Stimulated activated CD4-positive, alpha-beta T cell treated with anti-CD3 and anti-CD28 coated beads, Interleukin-2, amount 100 ng/mL, for 4 hours (primary cell): ENCODE measurements around the gene CD96.

Source experiments
- DNase-seq: peaks from one replicate; pipeline ENCODE4 v3.0.0-alpha.2; 2020; ENCODE audit warnings: low read depth

The CD96 gene

GRCh38 chr3:111566844-111567243 lies 24.8 kb downstream of the CD96 start:
- no peak for DNase-seq

GRCh38 chr3:111568355-111568754 lies 26.4 kb downstream of the CD96 start:
- DNase-seq: no peak

- DNase-seq: no peak
Measured at GRCh38 chr3:111568911-111569310, 26.9 kb downstream of the CD96 start.

- DNase-seq: no peak
Measured at GRCh38 chr3:111570404-111571030, 28.5 kb downstream of the CD96 start.

DNA sequence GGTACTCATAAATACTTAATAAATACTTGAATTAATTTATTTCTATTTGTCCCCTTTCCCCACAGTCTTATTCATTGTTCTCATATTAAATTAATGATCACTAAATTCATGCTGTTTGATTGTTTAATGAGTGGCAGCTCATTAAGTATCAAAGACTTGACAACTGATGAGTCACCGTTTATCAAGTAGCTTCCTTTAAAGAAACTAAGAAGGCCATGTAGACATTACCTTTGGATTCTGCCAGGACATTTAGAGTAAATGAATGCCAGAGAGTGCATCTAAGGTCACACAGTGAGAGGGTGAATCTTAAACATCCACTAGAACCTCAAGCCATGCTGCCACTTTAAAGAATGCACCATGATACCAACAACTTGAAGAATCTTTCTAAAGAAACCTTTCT lies 29.3 kb downstream of the CD96 start:
- DNase-seq: no peak

DNA sequence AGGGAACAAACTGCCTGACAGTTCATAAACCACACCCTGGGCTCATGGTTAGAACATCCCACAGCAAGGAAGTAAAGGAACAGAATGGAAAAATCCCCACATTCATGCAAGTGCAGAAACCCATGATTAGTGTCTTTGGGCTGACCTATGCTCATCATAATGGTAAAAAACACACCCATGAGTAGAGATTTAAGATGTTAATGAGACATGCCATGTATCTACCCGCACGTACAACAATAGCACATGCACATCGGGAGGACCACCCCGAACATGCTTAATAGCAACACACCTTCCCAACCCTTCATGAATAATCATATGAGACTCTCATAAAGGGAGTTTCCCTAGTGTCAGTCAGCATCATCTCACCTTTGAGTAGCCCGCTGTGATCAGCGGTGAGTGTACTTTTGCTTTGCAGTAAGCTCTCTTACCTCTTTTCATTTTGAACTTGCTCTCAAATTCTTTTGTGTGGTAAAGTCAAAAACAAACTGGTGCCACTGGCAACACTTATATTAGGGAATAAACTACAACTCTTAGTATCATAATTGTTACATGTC lies 30.0 kb downstream of the CD96 start:
- DNase-seq: no peak

DNA sequence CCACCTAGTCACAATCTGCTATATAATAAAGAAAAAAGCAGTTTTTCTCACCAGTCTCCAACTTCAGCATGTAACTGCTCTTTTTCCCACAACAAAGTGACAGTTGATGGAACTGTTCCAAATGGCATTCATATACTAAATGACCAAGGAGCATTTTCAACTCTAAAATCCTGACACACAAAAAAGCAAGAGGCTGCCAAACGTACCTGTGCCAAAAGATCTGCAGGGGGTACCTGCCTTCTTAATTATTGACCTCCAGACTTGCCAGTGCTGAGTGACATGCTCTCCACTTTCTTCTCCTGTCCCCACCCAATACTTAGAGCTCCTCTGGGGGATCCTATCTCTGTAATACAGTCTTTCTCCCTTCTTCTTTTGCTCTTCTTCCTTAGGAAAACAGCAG lies 35.1 kb downstream of the CD96 start:
- DNase-seq: no peak

- DNase-seq: no peak
Measured at GRCh38 chr3:111577798-111578685, 36.0 kb downstream of the CD96 start.

DNA sequence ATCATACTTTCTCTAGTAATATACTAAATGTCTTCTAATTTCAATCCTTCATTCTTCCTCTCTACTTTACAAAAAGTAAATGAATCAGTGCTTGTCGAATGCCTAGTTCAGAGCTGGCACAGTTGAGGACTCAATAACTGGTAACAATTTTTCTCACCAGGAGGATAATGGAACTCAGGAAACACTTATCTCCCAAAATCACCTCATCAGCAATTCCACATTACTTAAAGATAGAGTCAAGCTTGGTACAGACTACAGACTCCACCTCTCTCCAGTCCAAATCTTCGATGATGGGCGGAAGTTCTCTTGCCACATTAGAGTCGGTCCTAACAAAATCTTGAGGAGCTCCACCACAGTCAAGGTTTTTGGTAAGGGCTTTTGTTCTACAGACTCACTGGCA lies 36.9 kb downstream of the CD96 start:
- DNase-seq: no peak

DNA sequence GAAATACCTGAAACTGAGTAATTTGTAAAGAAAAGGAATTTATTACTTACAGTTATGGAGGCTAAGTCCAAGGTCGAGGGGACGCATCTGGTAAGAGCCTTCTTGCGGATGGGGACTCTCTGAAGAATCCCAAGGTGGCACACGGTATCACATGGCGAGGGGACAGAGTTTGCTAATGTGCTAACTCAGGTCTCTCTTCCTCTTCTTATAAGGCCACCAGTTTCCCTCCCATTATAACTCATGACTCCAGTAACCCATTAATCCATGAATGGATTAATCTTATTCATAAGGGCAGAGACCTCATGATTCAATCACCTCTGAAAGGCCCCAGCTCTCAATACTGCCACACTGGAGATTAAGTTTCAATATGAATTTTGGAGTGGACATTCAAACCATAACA lies 37.5 kb downstream of the CD96 start:
- DNase-seq: no peak

DNA sequence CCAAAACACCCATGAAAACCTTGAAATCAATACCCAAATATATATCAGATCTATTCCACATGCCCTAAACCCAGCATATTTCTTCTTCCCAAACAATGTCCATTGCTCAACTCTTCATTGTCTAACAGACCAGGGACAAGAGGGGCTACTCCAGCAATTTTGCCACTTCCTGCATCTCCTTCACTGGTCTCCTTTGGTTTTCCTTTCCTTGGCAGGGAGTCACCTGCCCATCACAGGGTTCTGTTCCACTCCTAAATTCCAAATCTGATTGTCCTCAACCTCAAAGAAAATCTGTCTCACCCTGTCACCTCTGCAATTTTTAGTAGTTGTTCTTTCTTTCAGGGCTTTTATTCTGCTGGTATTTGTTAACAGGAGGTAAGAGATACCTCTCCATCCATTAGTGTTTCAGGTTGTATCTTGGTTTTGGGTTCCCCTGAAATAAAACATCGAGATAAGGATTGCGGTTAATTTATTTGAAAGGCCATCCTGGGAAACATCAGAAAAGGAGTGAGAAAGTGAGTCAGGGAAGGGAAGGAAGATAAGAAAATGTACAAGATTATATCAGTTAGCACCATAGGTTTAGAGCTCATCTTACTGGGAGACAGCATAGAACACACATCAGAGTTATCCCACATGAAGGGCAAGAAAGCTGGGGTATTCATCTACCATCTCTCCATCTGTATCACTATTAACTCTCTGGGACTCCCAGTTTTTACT lies 39.6 kb downstream of the CD96 start:
- no peak for DNase-seq

DNA sequence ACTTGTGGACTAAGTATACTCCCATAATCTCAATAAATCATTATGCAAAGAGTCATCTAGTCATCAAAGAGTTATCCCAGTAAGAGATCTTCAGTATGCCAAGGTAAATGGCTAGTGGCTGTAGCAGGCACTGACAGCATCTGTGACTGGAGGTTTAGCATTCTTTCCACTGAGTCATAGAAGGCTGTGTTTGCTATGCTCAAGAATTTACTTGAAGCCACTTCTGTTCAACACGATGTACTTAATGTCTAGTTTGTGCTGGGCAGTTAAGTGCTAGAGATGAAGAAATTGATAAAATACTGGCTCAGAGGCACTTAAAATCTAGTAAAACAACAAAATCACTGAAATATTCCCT lies 40.1 kb downstream of the CD96 start:
- no peak for DNase-seq

DNA sequence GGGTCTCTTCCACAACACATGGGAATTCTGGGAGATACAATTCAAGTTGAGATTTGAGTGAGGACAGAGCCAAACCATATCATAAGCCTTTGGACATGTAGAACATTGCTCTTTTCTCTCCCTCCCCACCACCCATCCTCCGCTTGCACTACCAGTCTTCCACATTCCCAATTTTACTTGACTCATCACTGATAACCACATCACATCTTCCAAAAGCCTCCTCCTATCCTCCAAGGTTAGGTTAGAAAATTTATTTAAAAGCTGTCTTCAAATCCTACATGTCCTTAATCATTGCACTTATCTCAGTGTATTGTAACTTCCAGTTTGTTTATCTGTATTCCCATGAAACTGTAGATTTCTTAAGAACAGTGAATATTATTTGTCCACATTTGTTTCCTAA lies 42.7 kb downstream of the CD96 start:
- DNase-seq: no peak

- no peak for DNase-seq
Measured at GRCh38 chr3:111585217-111585616, 43.2 kb downstream of the CD96 start.

- DNase-seq: no peak
Measured at GRCh38 chr3:111588527-111588926, 46.5 kb downstream of the CD96 start.

DNA sequence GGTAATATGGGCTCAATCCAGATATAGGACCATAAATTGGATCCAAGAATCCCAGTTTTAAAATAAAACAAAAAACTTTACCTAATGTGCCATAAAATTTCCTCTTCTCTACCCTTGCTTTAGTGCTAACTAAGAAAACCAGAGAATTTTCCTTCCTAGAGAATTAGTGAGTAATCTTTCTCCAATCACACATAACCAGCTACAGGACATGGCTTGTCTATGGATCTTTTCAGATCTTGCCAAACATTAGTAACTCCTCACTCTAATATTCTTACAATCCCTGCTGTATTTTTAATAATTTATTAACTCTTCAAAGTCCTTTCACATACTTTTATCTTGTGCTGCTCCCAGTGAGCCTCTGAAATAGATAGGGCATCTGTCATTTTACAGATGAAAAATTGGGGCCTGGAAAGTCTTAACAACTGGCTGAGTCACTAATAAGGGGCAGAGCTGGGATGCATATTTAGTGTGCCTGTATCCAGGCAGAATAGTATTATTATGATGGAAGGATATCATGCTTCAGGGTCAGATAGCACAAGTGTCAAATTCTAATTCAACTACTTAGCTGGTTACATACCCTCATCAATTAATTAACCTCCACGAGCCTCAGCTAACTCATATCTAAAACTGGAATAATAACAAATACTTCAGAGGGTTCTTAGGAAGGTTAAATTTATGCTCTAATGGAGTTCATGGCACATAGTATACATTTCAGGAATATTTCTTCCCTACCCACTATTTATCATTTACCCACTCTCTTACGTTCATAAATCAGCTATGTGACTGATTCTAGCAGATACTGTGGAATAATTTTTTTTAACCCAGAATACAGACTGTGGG lies 47.5 kb downstream of the CD96 start:
- DNase-seq: no peak

- DNase-seq: no peak
Measured at GRCh38 chr3:111590143-111590491, 48.1 kb downstream of the CD96 start.

GRCh38 chr3:111591555-111591954 lies 49.6 kb downstream of the CD96 start:
- DNase-seq: no peak

GRCh38 chr3:111592143-111592542 lies 50.1 kb downstream of the CD96 start:
- no peak for DNase-seq

GRCh38 chr3:111592936-111593335 lies 50.9 kb downstream of the CD96 start:
- no peak for DNase-seq

- no peak for DNase-seq
Measured at GRCh38 chr3:111593666-111594065, 51.7 kb downstream of the CD96 start.

DNA sequence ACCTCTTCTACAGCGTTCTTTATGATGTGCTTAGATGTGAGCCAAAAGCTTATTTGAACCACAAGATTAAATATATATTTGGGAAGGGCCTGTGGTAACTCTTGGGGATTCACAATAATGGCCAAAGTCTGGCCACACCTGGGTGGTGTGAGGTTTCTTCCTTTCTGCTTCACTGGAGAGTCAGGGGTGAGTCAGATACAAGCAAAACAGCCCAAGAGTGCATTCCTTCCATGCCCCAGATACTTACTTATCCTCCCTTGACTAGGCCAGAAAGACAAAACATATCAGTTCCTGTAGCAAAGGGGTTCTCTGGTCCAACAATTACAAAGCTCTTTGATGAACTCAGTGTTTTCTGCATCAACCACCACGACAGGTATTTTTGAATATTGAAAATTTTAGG lies 52.2 kb downstream of the CD96 start:
- no peak for DNase-seq
